HepG2 (cell line): Measurements from ENCODE around the gene PRADC1. TPM values are rescaled to one million over a fixed set of nuclear protein-coding genes. Genes with fewer than 3 reads are reported as not detected.

Experiments used
- AKAP8 ChIP-seq: sonication (generic); formaldehyde crosslinking; IDR thresholded peaks from 2 replicates; pipeline ENCODE4 v1.5.1; 2020; ENCODE audit warnings: mild to moderate bottlenecking, missing genetic modification reagents
- ARNT2 ChIP-seq: sonication (generic); formaldehyde crosslinking; IDR thresholded peaks from 2 replicates; pipeline ENCODE4 v1.8.0; 2022; ENCODE audit warnings: mild to moderate bottlenecking, low read depth, missing genetic modification reagents, moderate library complexity
- EHMT2 ChIP-seq: fragments of 200-600 bp; sonication (generic); IDR thresholded peaks from 2 replicates; pipeline ENCODE4 v1.7.0; 2017; ENCODE audit warnings: antibody characterized with exemption, low read depth, low read length, borderline replicate concordance
- KDM6A ChIP-seq: IDR thresholded peaks from 2 replicates; pipeline ENCODE4 v1.6.1; 2016; ENCODE audit warnings: low read depth
- PHB2 ChIP-seq: fragments of 450-650 bp; IDR thresholded peaks from 2 replicates; pipeline ENCODE4 v1.6.1; 2018; ENCODE audit not compliant: partially characterized antibody
- PLRG1 ChIP-seq: fragments of 450-650 bp; conservative IDR thresholded peaks from 2 replicates; pipeline ENCODE4 v1.6.1; 2016
- TERF1 ChIP-seq: sonication (generic); formaldehyde crosslinking; IDR thresholded peaks from 2 replicates; pipeline ENCODE4 v1.8.0; 2022; ENCODE audit warnings: mild to moderate bottlenecking, missing genetic modification reagents, moderate library complexity
- UBTF ChIP-seq: sonication (generic); formaldehyde crosslinking; IDR thresholded peaks from 2 replicates; pipeline ENCODE4 v1.4.0; 2020; ENCODE audit warnings: mild to moderate bottlenecking, missing genetic modification reagents
- ZNF160 ChIP-seq: sonication (generic); formaldehyde crosslinking; IDR thresholded peaks from 2 replicates; pipeline ENCODE4 v1.8.0; 2022; ENCODE audit warnings: mild to moderate bottlenecking, inconsistent platforms, missing genetic modification reagents
- ZNF562 ChIP-seq: sonication (generic); formaldehyde crosslinking; IDR thresholded peaks from 2 replicates; pipeline ENCODE4 v1.8.0; 2022; ENCODE audit warnings: missing genetic modification reagents, borderline replicate concordance
- ZNF609 ChIP-seq: sonication (generic); formaldehyde crosslinking; IDR thresholded peaks from 2 replicates; pipeline ENCODE4 v1.4.0; 2020; ENCODE audit warnings: mild to moderate bottlenecking, missing genetic modification reagents, borderline replicate concordance
- ZNF749 ChIP-seq: sonication (generic); formaldehyde crosslinking; IDR thresholded peaks from 2 replicates; pipeline ENCODE4 v1.8.0; 2022; ENCODE audit warnings: mild to moderate bottlenecking, missing genetic modification reagents, moderate library complexity, borderline replicate concordance
- ZNF776 ChIP-seq: sonication (generic); formaldehyde crosslinking; IDR thresholded peaks from 2 replicates; pipeline ENCODE4 v1.4.0; 2020; ENCODE audit warnings: mild to moderate bottlenecking, missing genetic modification reagents
- ZNF891 ChIP-seq: sonication (generic); formaldehyde crosslinking; IDR thresholded peaks from 2 replicates; pipeline ENCODE4 v1.5.0; 2020; ENCODE audit warnings: mild to moderate bottlenecking, missing genetic modification reagents
- ZSCAN21 ChIP-seq: sonication (generic); formaldehyde crosslinking; IDR thresholded peaks from 2 replicates; pipeline ENCODE4 v1.8.0; 2022; ENCODE audit warnings: mild to moderate bottlenecking, missing genetic modification reagents, moderate library complexity, borderline replicate concordance
- polyA plus RNA-seq, 8 experiments: library from polyadenylated mRNA; depleted of rRNA in 3 of 8; stranded (reverse) in 7 of 8; unstranded in 1 of 8; fragments of >200 nt; fragmentation: Illumina TruSeq in 4 of 8; extraction: Trizol in 4 of 8; gene quantifications; 2 replicates each; pipeline versions ENCODE4 v1.2.1 to v1.2.3, GENCODE V29; 2011 to 2016; ENCODE audit warnings: low read depth in 4 of 8, missing spikeins in 1 of 8, mixed read lengths in 1 of 8; ENCODE audit not compliant: insufficient read depth in 1 of 8
- total RNA-seq, 5 experiments: library from RNA; depleted of rRNA; stranded (reverse); fragments of >200 nt; fragmentation: Illumina TruSeq; extraction: Trizol; gene quantifications; 2 replicates each; pipeline ENCODE4 v1.2.3, GENCODE V29; 2016; ENCODE audit warnings: low read depth in 1 of 5

Gene PRADC1
- total and polyA plus RNA-seq, 2 of the 13 experiments (the other 11 are each of a cell fraction or from before 2014, with no cell fraction given), result 12.1 to 37.2 TPM

GRCh38 chr2:73214120-73215035 is 18.7 kb downstream of the PRADC1 start, which contains the start of gene SMYD5 (continued):
- peak; percentile 75; the same call in 1 of the 2 replicates for TF ChIP-seq UBTF (CRISPR knock-in tag)
- peak; percentile 58; the same call in 1 of the 2 replicates for TF ChIP-seq ZNF776 (CRISPR knock-in tag)
- TF ChIP-seq ZNF749 (CRISPR knock-in tag), result 0 out of 2 replicates have a peak, but pooled peaks have one; percentile 50
- peak; percentile 60 for TF ChIP-seq ZNF609 (CRISPR knock-in tag)
- TF ChIP-seq PLRG1, result no peak
- peak; percentile 59; the same call in 1 of the 2 replicates for TF ChIP-seq TERF1 (CRISPR knock-in tag)
- peak; percentile 87; the same call in 1 of the 2 replicates for TF ChIP-seq ZSCAN21 (CRISPR knock-in tag)
- no peak for TF ChIP-seq ZNF160
- no peak for TF ChIP-seq ZNF562 (CRISPR knock-in tag)
- TF ChIP-seq ZNF891 (CRISPR knock-in tag), result peak; percentile 81; the same call in 1 of the 2 replicates
- TF ChIP-seq EHMT2, result no peak
- no peak for TF ChIP-seq KDM6A (CRISPR knock-in tag)
- TF ChIP-seq PHB2, result no peak
- no peak for TF ChIP-seq AKAP8 (CRISPR knock-in tag)
- TF ChIP-seq ARNT2 (CRISPR knock-in tag), result peak; percentile 96
